Measurements from ENCODE around the gene ARL1.
"Not testable (repeated sequence)": the region's sequence is repeated elsewhere in the genome, so short reads cannot be mapped to it uniquely, and the experiment has no call there.

Gene ARL1

DNA sequence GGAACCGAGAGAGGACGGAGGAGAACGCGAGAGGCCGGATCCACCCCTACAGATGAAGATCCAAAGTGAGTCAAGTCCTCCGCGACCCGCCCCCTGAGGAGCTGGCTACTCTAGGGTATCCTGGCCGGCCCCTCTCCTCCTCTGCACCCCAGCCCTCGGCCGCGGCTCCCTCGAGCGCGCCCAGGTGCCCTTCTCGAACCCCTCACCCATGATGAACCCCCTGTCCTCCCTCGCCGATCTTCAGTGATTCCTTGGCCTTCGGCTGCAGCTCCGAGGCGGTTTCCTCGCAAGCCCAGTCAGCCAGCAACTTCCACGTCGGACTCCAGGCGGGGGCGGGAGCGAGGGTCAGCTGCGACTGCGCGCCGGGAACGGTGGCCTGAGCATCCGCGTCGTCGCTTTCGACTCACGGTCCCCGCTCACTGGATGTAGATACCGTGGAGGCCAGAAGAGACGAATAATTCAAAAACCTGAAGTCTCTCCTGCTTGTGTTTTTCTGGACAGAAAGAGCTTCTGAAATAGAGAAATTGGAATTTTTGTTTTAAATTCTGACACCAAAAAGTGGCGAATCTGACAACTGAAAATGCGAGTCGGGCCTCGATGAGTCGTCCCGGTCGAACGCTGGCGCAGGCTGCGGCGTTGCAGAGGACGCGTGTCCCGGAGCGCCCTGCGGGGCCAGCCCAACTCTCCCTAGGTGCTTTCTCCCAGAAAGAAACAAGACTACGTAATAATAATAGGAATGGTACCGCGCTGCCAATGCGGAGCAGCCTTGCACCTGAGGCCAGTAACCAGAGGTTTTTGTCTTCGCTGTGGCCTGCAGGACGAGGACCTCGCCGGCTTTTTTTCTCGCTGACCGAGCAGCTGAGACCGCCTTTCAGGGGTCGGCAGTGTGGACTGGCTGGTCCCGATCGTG is at the start of gene ARL1:
TSS of gene ARL1 (minus strand) at position 337 of the 910 bp plus-strand sequence. CDS start at position 210, 127 bp downstream.
- in situ Hi-C loops (cut with MboI; ENCODE audit: low sequenced_read_pairs) = loop anchor here (25.0 kb wide), 1 partner anchor 430 kb away; the partner anchor contains the start of gene GNPTAB

GRCh38 chr12:101455685-101456084 is 48.1 kb upstream of the ARL1 start:
- in situ Hi-C loops (cut with MboI; ENCODE audit: low sequenced_read_pairs) = no loop called here

DNA sequence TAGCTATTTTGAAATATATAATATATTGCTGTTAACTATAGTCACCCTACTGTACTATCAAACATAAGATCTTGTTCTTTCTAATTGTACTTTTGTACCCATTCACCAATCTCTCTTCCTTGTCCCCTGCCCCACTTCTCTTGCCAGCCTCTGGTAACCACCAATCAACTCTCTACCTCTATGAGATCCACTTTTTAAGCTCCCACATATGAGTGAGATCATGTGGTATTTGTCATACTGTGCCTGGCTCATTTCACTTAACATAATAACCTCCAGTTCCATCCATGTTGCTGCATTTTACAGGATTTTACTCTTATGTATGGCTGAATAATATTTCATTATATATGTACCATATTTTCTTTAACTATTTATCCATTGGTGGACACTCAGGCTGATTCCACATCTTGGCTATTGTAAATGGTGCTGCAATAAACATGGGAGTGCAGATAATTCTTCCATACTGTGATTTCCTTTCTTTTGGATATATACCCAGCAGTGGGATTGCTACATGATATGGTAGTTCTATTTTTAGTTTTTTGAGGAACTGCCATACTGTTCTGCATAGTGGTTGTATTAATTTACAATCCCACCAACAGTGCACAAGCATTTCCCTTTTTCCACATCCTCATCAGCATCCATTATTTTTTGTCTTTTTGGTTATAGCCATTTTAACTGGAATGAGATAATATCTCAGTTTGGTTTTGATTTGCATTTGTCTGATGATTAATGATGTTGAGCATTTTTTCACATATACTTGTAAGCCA is 34.1 kb upstream of the ARL1 start:
- in situ Hi-C loops (cut with MboI; ENCODE audit: low sequenced_read_pairs) = no loop called here

DNA sequence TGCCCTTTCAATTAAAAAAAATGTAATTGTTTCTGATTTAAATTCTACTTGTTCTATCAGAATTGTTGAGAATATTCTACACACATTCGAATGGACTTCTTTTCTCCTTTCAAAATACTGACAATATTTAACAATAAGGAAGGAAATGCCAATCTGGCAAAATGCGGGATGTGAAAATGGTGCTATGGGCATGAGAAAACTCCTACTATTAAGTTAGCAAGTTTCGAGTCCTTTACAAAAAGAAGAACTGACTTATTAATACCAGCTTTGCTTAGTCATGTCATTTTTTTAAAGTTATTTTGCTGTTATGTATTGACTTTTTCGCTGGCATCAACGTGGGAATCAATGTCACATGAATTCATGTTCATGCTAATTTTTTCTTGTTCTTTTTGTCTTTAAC is 31.7 kb upstream of the ARL1 start:
- in situ Hi-C loops (cut with MboI; ENCODE audit: low sequenced_read_pairs) = no loop called here

DNA sequence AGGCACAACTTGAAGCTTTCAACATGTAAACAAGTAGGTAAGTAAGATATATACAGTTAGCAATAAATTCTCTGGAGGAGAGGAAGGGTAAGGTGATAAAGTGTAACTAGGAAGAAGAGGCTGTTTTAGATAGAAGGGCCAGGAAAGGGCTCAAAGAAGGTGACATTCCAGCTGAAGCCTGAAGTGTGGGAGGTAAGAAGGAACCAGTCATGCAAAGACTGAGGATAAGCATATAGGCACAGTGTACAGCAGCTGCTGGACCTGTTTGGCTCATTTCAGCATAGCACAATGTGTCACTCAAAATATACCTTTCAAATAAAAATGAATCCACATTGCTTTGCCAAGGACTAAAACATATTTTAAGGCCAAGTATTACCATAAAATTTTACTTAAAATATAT is 28.6 kb upstream of the ARL1 start:
- in situ Hi-C loops (cut with MboI; ENCODE audit: low sequenced_read_pairs) = no loop called here

DNA sequence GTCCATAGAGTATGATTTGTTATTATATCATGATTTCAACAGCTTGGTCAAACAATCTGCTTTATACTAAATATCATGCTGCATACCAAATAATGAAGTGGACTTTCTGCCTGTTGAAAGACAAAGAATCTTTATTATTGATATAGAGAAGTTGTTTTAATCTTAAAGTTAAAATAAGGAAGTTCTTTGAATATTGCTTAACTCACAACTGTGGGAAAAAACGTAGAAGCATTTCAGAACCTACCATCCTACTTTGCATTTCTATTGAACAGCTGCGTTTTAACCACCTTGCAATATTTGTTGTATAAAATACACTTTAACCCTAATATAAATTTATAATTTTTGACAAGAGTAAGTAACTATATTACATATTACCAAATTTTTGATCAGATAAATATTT is 22.9 kb upstream of the ARL1 start:
- in situ Hi-C loops (cut with MboI; ENCODE audit: low sequenced_read_pairs) = no loop called here

DNA sequence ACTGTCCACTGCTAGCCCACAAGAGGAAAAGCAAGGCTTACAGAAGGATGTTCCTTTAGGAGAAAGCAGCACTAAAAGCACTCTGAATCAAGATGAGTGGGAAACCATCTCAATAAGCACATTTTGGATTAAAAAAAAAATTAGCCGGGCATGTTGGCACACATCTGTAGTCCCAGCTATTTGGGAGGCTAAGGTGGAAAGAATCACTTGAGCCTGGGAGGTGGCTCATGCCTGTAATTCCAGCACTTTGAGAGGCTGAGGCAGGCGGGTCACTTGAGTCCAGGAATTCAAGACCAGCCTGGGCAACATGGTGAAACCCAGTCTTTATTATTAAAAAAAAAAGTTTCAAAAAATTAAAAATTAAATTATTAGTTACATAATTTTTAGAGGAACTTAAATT is 17.0 kb upstream of the ARL1 start:
- in situ Hi-C loops (cut with MboI; ENCODE audit: low sequenced_read_pairs) = loop anchor here (25.0 kb wide), 1 partner anchor 413 kb away; the partner anchor contains the start of gene GNPTAB

- in situ Hi-C loops (cut with MboI; ENCODE audit: low sequenced_read_pairs) = loop anchor here (25.0 kb wide), 1 partner anchor 415 kb away; the partner anchor contains the start of gene GNPTAB
Measured at GRCh38 chr12:101422066-101422465, 14.5 kb upstream of the ARL1 start.

- in situ Hi-C loops (cut with MboI; ENCODE audit: low sequenced_read_pairs) = loop anchor here (25.0 kb wide), 1 partner anchor 422 kb away; the partner anchor contains the start of gene GNPTAB
Measured at GRCh38 chr12:101415228-101415627, 7.7 kb upstream of the ARL1 start.

DNA sequence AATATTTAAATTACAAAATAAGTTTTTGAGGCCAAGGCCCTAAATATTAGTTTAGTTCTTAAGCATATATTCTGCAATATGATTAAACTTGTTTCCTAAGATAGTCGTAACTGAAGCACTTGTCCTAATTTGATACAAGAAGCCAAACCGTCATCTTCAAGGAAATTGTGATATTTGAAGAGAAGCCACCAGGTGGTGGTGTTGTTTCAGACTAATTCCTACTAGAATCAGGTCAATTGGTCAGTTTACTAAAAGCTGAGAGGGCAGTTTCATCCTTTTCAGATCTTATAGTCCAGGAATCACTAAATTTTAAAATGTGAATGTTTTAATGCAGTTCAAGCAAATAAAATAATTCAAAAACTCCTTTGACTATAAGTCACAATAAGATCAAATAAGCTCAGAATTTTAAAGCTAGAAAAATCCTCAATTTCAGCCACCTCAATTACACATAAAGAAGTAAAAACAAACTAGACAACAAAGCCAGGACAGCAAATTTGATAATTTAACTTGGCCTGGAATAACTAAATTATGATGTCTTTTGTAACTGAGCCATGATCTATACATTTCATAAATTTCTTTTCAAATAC is 7.1 kb upstream of the ARL1 start:
- in situ Hi-C loops (cut with MboI; ENCODE audit: low sequenced_read_pairs) = loop anchor here (25.0 kb wide), 1 partner anchor 423 kb away; the partner anchor contains the start of gene GNPTAB

GRCh38 chr12:101410169-101410568 is 2.6 kb upstream of the ARL1 start:
- in situ Hi-C loops (cut with MboI; ENCODE audit: low sequenced_read_pairs) = loop anchor here (25.0 kb wide), 1 partner anchor 427 kb away; the partner anchor contains the start of gene GNPTAB

- in situ Hi-C loops (cut with MboI; ENCODE audit: low sequenced_read_pairs) = loop anchor here (25.0 kb wide), 1 partner anchor 430 kb away; the partner anchor contains the start of gene GNPTAB
Measured at GRCh38 chr12:101407049-101407435, 530 bp downstream of the ARL1 start.

GRCh38 chr12:101391181-101391580 is 16.4 kb downstream of the ARL1 start:
- in situ Hi-C loops (cut with MboI; ENCODE audit: low sequenced_read_pairs) = not testable (repeated sequence)

- in situ Hi-C loops (cut with MboI; ENCODE audit: low sequenced_read_pairs) = no loop called here
Measured at GRCh38 chr12:101379149-101379548, 28.4 kb downstream of the ARL1 start.

- in situ Hi-C loops (cut with MboI; ENCODE audit: low sequenced_read_pairs) = no loop called here
Measured at GRCh38 chr12:101375573-101375972, 32.0 kb downstream of the ARL1 start.

- in situ Hi-C loops (cut with MboI; ENCODE audit: low sequenced_read_pairs) = no loop called here
Measured at GRCh38 chr12:101372431-101372830, 35.1 kb downstream of the ARL1 start.

DNA sequence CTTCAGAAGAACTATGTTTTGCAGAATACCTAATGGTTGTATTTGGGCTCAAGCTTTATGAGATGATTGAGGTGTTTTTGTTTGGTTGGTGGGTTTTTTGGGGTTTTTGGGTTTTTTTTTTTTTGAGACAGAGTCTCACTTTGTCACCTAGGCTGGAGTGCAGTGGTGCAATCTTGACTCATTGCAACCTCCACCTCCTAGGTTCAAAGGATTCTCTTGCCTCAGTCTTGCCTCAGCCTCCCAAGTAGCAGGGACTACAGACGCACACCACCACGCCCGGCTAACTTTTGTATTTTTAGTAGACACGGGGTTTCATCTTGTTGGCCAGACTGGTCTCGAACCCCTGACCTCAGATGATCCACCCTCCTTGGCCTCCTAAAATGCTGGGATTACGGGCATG is 39.6 kb downstream of the ARL1 start:
- in situ Hi-C loops (cut with MboI; ENCODE audit: low sequenced_read_pairs) = no loop called here

DNA sequence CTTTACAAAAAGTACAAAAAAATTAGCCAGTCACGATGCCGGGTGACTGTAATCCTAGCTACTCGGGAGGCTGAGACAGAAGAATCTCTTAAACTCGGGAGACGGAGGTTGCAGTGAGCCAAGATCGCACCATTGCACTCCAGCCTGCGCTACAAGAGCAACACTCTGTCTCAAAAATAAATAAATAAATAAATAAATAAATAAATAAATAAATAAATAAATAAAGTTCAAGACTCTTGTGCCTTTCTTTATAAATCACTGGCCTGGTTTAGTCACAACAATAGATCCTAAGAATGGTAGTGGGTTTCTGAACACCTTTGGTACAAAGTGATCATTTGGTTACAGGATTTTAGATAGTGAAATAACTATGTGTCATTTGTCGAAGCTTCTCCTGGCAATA is 46.1 kb downstream of the ARL1 start:
- in situ Hi-C loops (cut with MboI; ENCODE audit: low sequenced_read_pairs) = no loop called here

- in situ Hi-C loops (cut with MboI; ENCODE audit: low sequenced_read_pairs) = no loop called here
Measured at GRCh38 chr12:101356794-101357193, 50.8 kb downstream of the ARL1 start.

DNA sequence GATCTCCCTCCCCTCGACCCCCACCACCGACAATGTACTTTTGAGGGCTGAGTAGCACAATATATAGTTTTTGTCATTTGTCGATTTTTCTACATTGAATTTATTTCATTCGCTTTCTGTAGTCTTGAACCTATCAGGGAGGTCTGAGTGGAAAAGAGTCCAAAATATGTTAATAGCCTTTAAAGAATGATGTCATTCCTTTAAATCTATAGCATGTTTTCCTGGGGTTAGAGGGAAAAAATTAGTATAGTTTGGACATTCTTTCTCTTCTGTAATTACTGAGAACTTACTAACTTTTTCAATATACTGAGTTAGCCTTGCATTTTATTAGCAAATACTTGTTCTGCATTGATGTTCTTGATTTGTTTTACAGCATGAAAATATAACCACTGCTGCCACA is 55.9 kb downstream of the ARL1 start:
- in situ Hi-C loops (cut with MboI; ENCODE audit: low sequenced_read_pairs) = no loop called here

DNA sequence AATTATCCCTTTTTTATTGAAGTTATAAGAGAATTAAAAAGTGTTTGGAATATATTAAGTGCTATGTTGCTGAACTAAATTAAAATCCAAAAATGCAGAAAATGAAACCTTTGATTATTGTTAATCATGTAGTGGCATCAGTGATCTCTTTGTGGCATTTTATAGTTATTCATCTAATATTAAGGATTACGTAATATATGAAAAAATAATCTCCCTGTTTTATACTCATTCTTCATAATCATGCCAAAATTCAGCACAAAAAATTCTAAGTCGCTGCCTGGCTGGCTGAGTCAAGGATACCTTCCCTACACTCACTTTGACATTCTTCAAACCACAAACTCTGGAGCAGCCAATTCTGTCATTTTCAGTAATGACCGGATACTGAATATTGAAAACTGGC is 63.7 kb downstream of the ARL1 start:
- in situ Hi-C loops (cut with MboI; ENCODE audit: low sequenced_read_pairs) = no loop called here
